Mammary epithelial cell (primary cell): ENCODE results near the gene SAMHD1.

ENCODE experiments used
- EZH2 ChIP-seq: IDR thresholded peaks from 2 replicates; pipeline ENCODE4 v1.6.1; 2012; ENCODE audit warnings: low read length, inconsistent platforms, borderline replicate concordance
- TF ChIP-seq, protein P1 (sequence below), 2 donors: IDR thresholded peaks in 1 of 2; conservative IDR thresholded peaks in 1 of 2; 2 replicates each; pipeline ENCODE4 v1.5.1; 2011 to 2012; ENCODE audit warnings: inconsistent platforms in 2 of 2, low read length in 2 of 2, mild to moderate bottlenecking in 2 of 2, control low read depth in 1 of 2, low read depth in 1 of 2; ENCODE audit not compliant: insufficient read depth in 1 of 2; ENCODE audit errors: extremely low read depth in 1 of 2

DNA sequence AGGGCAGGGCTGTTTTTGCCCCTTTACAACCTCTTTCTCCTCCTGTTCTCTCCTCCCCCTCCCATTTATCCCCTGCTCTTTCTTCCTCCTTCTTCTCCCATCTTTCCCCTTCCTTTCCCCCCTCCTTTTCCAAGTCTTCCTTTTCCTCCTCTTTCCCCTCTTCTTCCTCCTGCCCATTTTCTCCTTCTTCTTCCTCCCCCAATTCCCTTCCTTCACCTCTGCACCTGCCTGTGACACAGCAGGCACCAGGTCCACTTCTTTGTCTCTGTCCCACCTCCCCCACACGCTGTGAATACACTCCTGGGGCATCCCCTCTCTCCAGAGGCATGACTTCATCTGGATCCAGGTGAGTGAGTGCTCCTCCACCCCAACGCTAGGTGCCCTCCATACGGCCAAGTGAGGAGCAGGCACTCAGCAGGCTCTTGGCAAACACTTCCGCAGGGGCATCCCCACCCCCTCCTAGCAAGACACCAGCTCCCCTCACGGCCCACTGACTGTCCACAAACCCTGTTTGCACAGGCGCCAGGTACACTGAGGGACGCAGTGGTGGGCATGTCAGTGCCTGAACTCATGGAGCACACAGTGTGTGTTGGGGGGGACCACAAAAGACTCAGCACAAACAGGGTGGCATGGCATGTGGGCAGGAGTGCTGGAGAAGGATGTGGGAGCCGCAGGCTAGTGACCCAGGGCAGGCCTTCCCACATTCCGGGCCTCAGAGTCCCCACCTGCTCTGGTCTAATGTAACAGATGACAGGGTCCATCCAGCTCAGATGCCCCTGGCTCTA is 86.2 kb downstream of the SAMHD1 start:
- TF ChIP-seq, protein P1, sequence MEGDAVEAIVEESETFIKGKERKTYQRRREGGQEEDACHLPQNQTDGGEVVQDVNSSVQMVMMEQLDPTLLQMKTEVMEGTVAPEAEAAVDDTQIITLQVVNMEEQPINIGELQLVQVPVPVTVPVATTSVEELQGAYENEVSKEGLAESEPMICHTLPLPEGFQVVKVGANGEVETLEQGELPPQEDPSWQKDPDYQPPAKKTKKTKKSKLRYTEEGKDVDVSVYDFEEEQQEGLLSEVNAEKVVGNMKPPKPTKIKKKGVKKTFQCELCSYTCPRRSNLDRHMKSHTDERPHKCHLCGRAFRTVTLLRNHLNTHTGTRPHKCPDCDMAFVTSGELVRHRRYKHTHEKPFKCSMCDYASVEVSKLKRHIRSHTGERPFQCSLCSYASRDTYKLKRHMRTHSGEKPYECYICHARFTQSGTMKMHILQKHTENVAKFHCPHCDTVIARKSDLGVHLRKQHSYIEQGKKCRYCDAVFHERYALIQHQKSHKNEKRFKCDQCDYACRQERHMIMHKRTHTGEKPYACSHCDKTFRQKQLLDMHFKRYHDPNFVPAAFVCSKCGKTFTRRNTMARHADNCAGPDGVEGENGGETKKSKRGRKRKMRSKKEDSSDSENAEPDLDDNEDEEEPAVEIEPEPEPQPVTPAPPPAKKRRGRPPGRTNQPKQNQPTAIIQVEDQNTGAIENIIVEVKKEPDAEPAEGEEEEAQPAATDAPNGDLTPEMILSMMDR (conservative IDR thresholded peaks at IDR 0.05 in 1 of 2, IDR thresholded peaks at IDR 0.05 in 1 of 2; ENCODE audit: extremely low read depth in 1 of 2, insufficient read depth in 1 of 2, low read depth in 1 of 2, low read length in 2 of 2), result no peak
- TF ChIP-seq EZH2, result no peak
